Superior temporal gyrus (tissue), 1 donor: Measurements from ENCODE around the gene TEKTIP1.
"Not testable (repeated sequence)": the region's sequence is repeated elsewhere in the genome, so short reads cannot be mapped to it uniquely, and the experiment has no call there.

Source experiments
- DNase-seq: peaks from one replicate; pipeline ENCODE4 v3.0.0-alpha.2; 2016; ENCODE audit errors: extremely low spot score

TEKTIP1 gene

DNA sequence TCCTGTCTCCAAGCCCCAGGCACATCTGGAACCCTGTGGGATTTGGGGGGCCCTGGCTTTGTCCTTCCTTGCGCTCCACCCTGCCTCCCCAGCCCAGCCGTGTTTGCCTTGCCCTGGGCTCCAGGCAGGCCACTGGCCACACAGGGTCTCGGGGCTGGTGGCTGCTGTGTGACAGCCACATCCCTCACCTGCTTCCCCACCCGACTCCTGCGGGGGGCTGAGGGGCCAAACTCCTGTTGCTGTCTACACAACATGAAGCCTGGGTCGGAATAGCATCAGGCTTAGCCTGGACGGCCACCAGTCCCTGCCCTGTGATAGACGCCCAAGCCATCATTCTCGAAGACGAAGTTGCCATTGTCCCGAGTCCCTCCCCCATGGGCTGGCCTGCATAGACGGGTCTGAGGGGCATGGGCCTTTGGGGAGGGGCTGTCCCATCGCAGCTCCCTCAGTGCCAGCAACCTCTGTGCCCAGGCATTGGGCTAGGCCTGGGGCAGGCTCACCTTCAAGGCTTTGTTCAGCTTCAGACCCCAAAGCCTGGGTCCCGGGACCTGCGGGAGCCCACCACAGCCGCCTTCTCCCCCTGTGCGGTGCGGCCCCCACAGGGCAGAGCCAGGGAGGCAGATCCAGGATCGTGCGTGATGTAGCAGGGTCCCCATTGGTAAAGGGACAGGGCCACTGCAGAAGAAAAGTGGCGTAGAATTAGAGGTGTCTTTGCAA, 15.5 kb upstream of the TEKTIP1 start:
- no peak for DNase-seq

DNA sequence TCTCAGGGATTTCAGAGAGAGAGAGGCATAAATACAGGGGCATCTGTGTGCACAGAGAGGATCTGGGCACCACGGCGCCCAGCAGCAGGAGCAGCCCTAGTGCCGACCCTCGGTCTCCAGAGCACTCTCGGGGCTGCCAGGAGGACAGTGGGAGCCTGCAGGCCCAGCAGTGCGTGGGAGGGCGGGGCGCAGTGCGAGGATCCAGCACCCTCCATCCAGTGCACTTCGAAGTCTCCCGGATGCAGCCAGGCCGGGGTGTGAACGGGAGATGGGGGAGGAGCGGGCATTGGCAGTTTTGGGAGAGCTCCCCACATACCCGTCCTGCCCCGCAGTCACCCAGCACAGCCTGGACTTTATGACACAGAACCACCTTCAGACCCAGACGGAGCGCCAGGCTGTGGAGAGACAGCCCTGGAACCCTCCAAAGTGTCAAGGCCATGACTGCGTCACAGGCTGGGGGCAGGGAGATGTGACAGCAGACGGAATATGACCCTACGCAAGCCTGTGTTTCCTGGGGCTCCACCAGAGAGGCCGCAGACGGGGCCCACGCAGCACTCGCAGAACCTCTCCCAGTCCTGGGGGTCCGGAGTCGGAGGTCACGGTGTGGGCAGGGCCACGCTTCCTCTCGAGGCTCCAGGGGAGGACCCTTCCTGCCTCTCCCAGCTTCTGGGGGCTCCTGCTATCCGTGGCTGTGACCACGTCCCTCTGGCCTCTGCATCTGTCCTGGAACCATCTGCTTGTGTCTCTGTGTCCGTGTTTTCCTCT, 14.7 kb upstream of the TEKTIP1 start:
- no peak for DNase-seq

DNA sequence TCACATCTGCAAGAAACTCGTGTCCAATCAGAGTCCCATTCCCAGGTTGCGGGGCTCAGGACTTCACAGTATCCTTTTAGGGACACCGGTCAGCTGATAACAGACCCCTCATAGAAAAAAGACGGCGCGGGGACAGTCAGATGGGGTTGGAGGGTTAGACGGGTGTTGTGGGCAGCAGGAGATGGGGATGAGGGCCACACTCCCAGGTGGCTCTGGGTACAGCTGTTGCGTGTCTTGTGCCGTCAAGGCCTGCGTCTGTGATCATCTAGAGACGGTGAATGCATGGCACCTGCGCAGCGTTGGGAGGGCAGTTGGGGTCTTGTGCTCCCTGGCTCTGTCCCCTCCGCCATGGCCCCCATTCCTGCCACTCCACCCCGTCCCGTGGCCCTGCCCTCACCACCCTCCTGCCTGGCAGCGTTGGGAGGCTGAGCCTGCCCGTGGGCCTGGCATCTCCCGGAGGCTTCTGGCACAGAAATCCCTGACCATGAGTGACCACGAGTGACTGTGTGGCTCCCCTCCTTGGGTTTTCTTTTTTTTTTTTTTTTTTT, 14.0 kb upstream of the TEKTIP1 start:
- no peak for DNase-seq

DNA sequence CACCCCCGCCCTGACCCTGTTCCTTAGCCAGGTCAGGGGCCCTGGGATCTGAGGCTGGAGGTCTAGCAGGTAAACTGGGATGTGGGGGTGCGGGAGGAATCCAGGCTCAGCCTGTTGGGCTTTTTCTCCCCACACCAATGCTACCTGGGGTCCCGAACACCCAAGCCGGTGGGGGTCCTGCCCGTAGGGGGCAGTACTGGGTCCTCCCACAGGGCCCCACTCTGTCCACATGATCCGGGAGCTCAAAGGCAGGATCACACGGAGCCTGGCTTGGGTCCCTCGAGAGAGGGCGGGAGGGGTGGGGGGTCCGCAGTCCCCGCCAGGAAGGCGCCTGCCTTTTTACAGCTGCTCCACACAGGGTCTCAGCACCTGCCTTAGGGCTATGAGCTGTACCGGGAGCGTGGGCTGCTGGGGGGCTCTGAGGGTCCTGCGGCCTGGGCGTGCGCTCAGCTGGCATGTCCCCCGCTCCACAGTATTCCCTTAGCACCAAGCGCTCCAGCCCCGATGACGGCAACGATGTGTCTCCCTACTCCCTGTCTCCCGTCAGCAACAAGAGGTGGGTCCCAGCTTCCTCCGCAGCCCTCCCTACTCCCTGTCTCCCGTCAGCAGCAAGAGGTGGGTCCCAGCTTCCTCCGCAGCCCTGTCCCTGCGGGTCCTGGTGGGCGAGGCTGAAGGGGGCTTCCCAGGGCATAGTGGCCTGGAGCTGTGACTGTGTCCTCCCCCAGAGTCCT, 12.3 kb upstream of the TEKTIP1 start:
- DNase-seq, result no peak

DNA sequence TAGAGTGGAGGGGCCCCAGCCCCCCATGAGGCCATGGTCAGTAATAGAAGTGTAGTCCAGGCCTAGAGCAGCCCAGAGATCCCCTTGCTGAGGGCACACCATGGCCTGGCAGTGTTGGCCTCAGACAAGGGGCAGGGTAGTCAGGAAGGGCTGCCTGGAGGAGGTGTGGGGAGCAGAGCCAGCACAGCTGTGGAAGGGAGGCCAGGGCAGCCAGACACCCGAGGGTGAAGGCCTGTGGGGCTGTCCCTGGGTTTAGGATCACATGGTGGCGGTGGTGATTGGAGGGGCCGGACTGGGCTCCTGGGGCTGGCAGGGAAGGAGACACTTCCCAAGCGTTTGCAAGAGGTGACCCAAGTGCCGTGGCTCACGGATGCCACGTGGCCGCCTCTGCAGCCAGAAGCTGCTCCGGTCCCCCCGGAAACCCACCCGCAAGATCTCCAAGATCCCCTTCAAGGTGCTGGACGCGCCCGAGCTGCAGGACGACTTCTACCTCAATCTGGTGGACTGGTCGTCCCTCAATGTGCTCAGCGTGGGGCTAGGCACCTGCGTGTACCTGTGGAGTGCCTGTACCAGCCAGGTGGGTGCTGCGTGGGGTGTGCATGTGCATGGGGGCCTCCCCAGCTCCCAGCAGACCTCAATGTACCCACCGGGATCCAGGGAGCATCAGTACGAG, 11.6 kb upstream of the TEKTIP1 start:
- no peak for DNase-seq

DNA sequence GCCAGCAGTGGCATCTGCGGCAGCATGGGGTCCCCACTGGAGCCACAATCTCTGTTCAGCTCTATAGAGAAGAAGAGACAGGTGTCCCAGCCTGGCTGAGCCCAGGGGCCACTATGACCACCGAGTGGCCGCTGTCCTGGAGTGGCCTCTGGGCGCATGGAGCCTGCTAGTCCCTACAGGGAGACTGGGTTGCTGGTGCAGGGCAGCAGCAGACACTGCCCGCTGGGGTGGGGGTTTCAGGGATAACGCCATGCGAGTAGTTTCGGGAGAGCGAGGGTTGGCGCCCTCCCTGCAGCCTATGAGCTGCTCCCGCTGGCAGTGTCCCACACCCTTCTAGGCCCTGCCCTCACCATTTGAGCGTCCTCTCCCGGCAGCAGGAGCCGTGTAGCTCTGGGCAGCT, 10.9 kb upstream of the TEKTIP1 start:
- DNase-seq, result no peak

DNA sequence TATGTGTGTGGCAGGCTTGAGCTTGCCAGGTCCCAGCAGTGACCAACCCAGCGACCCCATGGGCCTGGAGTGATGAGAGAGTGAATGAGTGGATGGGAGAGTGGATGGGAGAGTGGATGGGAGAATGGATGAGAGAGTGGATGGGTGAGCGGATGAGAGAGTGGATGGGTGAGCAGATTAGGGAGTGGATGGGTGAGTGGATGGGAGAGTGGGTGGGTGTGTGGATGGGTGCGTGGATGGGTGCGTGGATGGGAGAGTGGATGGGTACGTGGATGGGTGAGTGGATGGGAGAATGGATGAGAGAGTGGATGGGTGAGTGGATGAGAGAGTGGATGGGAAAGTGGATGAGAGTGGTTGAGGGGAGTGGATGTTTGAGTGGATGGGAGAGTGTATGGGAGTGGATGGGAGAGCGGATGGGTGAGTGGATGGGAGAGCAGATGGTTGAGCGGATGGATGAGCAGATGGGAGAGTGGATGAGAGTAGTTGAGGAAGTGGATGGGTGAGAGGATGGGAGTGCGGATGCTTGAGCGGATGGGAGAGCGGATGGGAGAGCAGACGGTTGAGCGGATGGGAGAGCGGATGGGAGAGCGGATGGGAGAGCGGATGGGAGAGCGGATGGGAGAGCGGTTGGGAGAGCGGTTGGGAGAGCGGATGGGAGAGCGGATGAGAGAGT, 10.3 kb upstream of the TEKTIP1 start:
- DNase-seq, result no peak

DNA sequence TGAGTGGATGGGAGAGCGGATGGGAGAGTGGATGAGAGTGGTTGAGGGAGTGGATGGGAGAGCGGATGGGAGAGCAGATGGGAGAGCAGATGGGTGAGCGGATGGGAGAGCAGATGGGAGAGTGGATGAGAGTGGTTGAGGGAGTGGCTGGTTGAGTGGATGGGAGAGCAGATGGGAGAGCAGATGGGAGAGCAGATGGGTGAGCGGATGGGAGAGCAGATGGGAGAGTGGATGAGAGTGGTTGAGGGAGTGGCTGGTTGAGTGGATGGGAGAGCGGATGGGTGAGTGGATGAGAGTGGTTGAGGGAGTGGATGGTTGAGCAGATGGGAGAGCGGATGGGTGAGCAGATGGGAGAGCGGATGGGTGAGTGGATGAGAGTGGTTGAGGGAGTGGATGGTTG, 9.7 kb upstream of the TEKTIP1 start:
- DNase-seq, result not testable (repeated sequence)

DNA sequence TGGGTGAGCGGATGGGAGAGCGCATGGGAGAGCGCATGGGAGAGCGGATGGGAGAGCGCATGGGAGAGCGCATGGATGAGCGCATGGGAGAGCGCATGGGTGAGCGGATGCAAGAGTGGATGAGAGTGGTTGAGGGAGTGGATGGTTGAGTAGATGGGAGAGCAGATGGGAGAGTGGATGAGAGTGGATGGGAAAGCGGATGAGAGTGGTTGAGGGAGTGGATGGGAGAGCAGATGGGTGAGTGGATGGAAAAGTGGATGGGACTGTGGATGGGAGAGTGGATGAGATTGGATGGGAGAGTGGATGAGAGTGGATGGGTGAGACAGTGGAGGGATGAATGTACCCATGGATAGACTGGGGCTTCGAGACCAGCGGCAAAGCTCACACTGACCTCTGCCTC, 8.6 kb upstream of the TEKTIP1 start:
- DNase-seq, result no peak

DNA sequence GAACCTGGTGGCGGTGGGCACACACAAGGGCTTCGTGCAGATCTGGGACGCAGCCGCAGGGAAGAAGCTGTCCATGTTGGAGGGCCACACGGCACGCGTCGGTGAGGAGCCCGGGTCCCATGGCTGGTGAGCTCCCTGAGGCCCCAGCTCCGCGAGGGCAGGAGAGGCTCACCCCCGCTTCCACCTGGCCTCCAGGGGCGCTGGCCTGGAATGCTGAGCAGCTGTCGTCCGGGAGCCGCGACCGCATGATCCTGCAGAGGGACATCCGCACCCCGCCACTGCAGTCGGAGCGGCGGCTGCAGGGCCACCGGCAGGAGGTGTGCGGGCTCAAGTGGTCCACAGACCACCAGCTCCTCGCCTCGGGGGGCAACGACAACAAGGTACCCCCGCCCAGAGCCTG, 7.3 kb upstream of the TEKTIP1 start:
- DNase-seq, result no peak

DNA sequence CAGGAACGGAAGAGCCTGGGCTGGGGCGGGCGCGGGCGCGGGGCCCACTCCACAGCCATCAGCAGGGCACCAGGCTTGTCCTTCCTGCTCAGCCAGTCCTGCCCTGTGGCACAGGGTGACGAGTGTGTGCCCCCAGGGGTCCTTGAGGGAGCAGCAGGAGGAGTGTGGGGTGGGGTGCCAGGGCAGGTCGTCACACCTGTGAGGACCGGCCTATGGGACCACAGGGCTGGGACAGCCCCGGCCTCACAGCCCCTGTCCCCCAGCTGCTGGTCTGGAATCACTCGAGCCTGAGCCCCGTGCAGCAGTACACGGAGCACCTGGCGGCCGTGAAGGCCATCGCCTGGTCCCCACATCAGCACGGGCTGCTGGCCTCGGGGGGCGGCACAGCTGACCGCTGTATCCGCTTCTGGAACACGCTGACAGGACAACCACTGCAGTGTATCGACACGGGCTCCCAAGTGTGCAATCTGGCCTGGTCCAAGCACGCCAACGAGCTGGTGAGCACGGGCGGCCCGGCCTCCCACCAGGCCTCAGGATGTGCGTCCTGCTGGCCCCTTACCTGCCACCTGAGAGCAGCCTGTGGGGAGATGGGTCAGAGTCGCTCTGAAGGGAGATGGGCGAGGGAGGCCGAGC, 6.7 kb upstream of the TEKTIP1 start:
- DNase-seq, result no peak

DNA sequence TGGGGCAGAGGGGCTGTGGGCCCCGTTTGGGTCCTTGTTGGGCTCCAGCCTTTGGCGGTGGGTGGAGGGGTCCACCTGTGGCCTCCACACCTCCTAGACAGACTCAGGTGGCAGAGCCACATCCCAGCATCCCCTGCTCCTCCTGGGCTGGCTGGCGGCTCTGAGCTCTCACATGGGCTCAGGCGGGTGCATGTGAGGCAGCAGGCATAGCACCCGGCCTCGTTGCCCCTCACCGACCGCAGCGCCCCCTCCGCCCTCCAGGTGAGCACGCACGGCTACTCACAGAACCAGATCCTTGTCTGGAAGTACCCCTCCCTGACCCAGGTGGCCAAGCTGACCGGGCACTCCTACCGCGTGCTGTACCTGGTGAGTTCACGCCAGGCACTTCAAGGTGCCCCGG, 5.9 kb upstream of the TEKTIP1 start:
- no peak for DNase-seq

DNA sequence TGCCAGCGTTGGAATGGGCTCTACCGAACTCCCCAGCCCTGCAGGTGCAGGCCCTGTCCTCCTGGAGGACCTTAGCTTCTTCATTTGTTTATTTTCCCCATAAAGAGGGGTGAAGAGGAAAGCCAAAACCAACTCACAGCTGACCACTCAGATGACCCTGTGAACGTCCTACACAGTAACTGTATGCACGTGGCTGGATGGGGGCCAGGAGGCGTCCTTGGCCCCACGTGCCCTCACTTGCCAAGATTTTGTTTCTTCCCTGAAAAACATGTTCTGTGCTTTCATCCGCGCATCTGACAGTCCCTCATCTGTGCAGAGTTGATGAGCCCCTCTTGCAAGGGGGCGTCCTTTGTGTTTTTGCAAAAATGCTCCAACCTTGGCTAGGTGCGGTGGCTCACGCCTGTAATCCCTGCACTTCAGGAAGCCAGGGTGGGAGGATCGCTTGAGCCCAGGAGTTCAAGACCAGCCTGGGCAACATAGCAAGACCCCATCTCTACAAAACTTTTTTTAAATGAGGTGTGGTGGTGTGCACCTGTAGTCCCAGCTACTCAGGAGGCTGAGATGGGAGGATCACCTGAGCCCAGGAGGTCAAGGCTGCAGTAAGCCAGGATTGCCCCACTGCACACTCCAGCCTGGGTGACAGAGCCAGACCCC, 5.3 kb upstream of the TEKTIP1 start:
- no peak for DNase-seq

DNA sequence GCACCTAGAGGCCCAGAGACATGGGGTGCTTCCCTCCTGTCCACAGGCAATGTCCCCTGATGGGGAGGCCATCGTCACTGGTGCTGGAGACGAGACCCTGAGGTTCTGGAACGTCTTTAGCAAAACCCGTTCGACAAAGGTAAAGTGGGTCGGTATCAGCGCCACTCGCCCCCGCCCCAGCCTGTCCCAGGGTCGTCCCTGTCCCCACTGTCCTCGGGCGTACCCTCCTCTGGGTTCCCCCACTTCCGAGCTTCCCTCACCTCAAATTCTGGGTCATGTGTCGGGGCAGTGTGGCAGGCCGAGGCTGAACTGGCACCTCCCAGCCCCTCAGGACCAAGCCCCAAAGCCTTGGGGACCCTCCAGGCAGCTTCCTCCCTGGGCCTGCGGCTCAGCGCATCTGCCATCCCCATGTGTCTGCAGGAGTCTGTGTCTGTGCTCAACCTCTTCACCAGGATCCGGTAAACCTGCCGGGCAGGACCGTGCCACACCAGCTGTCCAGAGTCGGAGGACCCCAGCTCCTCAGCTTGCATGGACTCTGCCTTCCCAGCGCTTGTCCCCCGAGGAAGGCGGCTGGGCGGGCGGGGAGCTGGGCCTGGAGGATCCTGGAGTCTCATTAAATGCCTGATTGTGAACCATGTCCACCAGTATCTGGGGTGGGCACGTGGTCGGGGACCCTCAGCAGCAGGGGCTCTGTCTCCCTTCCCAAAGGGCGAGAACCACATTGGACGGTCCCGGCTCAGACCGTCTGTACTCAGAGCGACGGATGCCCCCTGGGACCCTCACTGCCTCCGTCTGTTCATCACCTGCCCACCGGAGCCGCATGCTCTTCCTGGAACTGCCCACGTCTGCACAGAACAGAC, 4.4 kb upstream of the TEKTIP1 start:
- no peak for DNase-seq

DNA sequence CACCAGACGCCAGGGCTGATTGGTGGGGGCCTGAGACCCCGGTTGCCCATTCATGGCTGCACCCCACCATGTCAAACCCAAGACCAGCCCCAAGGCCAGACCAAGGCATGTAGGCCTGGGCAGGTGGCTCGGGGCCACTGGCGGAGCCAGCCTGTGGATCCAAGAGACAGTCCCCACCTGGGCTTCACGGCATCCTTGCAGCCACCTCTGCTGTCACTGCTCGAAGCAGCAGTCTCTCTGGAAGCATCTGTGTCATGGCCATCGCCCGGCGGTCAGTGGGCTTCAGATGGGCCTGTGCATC, 3.8 kb upstream of the TEKTIP1 start:
- no peak for DNase-seq

DNA sequence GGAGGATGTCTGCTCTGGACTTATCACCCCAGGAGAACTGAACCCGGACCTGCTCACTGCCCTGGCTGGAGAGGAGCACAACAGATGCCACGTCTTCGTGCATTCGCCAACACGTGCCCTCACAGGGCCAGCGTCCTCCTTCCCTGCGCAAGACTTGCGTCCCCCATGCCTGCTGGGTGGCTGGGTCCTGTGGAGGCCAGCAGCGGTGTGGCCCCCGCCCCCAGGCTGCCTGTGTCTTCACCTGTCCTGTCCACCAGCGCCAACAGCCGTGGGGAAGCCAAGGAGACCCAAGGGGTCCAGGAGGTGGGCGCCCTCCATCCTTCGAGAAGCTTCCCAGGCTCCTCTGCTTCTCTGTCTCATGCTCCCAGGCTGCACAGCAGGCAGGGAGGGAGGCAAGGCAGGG, 3.4 kb upstream of the TEKTIP1 start:
- DNase-seq, result no peak

DNA sequence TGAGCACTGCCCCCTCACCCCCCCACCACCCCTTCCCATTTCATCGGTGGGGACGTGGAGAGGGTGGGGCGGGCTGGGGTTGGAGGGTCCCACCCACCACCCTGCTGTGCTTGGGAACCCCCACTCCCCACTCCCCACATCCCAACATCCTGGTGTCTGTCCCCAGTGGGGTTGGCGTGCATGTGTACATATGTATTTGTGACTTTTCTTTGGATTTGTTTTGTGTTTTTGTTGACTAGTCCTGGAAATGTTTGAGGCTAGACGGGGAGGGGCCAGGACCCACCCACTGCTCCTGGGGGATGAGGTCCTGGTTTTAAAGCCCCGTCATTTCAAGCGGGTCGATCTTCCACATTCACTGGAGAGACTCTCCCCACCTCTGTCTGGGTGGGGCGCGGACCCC, 3.0 kb upstream of the TEKTIP1 start:
- no peak for DNase-seq

DNA sequence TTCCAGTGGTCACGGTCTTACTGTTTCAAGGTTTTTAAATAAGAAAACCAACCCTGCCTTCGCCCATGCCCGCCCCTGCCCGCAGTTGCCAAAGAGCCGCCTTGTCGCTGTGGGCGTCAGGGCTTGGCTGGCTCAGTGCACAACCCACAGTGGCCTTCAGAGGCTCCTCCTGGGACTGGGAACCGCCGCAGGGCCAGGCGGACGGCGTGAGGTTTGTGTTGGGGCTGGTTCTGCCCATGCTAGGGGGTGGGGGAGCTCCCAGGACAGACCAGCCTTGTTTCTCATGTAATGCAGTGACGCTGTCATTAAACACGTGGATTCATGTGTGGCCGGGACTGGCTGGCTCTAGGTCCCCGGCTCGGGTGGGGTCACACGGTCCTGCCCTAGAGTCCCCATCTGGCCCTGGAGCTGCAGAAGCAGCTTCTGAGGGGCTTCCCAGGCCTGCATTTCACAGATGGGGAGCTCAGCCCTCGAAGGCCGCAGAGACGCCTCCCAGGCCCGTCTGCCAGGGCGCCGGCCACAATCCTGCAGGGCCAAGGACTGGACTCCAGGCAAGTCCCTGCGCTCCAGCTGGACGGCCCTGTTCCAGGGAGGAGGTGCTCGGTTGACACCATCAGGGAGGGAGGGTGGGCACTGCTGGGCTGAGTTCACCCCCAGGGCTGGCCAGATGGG, 2.4 kb upstream of the TEKTIP1 start:
- peak; percentile 79 for DNase-seq

DNA sequence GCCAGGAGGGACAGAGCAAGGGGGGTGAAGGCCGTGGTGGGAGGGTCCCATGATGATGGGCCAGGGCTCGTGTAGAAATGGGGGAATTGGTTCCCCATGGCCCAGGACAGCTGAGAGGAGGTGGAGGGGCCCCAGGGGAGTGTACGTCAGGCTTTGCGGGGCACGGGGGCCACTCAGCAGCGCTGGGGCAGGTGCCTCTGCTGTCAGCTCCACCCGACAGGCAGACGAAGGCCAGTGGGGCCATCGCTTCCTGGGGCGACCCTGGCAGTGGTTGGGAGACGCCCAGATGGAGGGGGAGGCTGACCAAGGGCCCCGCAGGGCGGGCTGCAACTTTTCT, 1.9 kb upstream of the TEKTIP1 start:
- no peak for DNase-seq
